Upper lobe of left lung (tissue), 4 donors: ENCODE measurements around the gene TMEM132D.

ENCODE experiments used
- CTCF ChIP-seq, 6 experiments: fragments of 450-650 bp in 4 of 6; fragments of 200-600 bp in 2 of 6; sonication (generic) in 2 of 6; IDR thresholded peaks; one replicate each; pipeline ENCODE4 v1.5.1; 2016 to 2019; ENCODE audit warnings: antibody characterized with exemption in 6 of 6
- EP300 ChIP-seq, 4 donors: sonication (generic); formaldehyde crosslinking; IDR thresholded peaks; one replicate each; pipeline ENCODE4 v1.5.1; 2017; ENCODE audit warnings: antibody characterized with exemption in 4 of 4, control low read depth in 2 of 4

GRCh38 chr12:129466499-129466898 is 437.3 kb downstream of the TMEM132D start:
- TF ChIP-seq CTCF (IDR thresholded peaks at IDR 0.05) (no peak), EP300 (IDR thresholded peaks at IDR 0.05) (no peak)
